DND-41 (cell line): ENCODE data around the gene TINCR.

Experiments used
- CTCF ChIP-seq: IDR thresholded peaks from 2 replicates; pipeline ENCODE4 v1.5.1; 2012; ENCODE audit warnings: borderline replicate concordance, low read length, moderate library complexity, mild to moderate bottlenecking; ENCODE audit not compliant: poor library complexity, severe bottlenecking; ENCODE audit errors: extremely low read depth
- EZH2 ChIP-seq: IDR thresholded peaks from 3 replicates; pipeline ENCODE4 v1.6.1; 2012; ENCODE audit warnings: borderline replicate concordance, low read depth, mild to moderate bottlenecking, moderate library complexity, low read length, inconsistent platforms; ENCODE audit not compliant: severe bottlenecking

GRCh38 chr19:5559804-5560133 is 8.0 kb downstream of the TINCR start:
- TF ChIP-seq CTCF (no peak), EZH2 (no peak)
